Right atrium auricular region (tissue), 2 donors: ENCODE results near the gene SNED1. TPM values are rescaled to one million over a fixed set of nuclear protein-coding genes. Genes with fewer than 3 reads are reported as not detected.

Source experiments
- DNase-seq: peaks from one replicate; pipeline ENCODE4 v3.0.0-alpha.2; 2019; ENCODE audit warnings: low spot score
- H3K27ac ChIP-seq, 2 donors: fragments of 200-600 bp; sonication (generic); 1 replicate in 1 of 2; 2 replicates in 1 of 2; pipeline ENCODE4 v1.5.1; 2016 to 2019
- H3K27me3 ChIP-seq, 2 donors: fragments of 200-600 bp; sonication (generic); one replicate each; pipeline versions ENCODE4 v1.5.1 to v1.6.0; 2017 to 2019
- H3K36me3 ChIP-seq: fragments of 200-600 bp; sonication (generic); one replicate; pipeline ENCODE4 v1.5.1; 2016
- H3K4me1 ChIP-seq, 2 donors: fragments of 200-600 bp; sonication (generic); one replicate each; pipeline versions ENCODE4 v1.5.1 to v1.6.0; 2017 to 2019
- H3K4me3 ChIP-seq, 2 donors: fragments of 200-600 bp; sonication (generic); 1 replicate in 1 of 2; 2 replicates in 1 of 2; pipeline ENCODE4 v1.5.1; 2017 to 2019; ENCODE audit warnings: mild to moderate bottlenecking in 1 of 2, moderate library complexity in 1 of 2
- H3K9me3 ChIP-seq, 2 donors: fragments of 200-600 bp; sonication (generic); one replicate each; pipeline ENCODE4 v1.5.1; 2019
- total RNA-seq, 2 donors: library from RNA; depleted of rRNA; stranded (reverse); fragments of >200 nt; gene quantifications; one replicate each; pipeline ENCODE4 v1.1.0, GENCODE V29; 2016
- TF ChIP-seq, protein P1 (sequence below), 2 donors: fragments of 200-600 bp; sonication (generic); IDR thresholded peaks; one replicate each; pipeline ENCODE4 v1.5.1; 2019; ENCODE audit warnings: antibody characterized with exemption in 2 of 2

SNED1 gene
- total RNA-seq, 2 donors from 2014 or later, result 9.9 to 16.4 TPM

- TF ChIP-seq, protein P1, sequence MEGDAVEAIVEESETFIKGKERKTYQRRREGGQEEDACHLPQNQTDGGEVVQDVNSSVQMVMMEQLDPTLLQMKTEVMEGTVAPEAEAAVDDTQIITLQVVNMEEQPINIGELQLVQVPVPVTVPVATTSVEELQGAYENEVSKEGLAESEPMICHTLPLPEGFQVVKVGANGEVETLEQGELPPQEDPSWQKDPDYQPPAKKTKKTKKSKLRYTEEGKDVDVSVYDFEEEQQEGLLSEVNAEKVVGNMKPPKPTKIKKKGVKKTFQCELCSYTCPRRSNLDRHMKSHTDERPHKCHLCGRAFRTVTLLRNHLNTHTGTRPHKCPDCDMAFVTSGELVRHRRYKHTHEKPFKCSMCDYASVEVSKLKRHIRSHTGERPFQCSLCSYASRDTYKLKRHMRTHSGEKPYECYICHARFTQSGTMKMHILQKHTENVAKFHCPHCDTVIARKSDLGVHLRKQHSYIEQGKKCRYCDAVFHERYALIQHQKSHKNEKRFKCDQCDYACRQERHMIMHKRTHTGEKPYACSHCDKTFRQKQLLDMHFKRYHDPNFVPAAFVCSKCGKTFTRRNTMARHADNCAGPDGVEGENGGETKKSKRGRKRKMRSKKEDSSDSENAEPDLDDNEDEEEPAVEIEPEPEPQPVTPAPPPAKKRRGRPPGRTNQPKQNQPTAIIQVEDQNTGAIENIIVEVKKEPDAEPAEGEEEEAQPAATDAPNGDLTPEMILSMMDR (IDR thresholded peaks at IDR 0.05), result no peak
- no peaks in the 10 kb centered on the region for H3K36me3 ChIP-seq
- no peaks in the 10 kb centered on the region for H3K27me3 ChIP-seq
- H3K27ac ChIP-seq, result no peak overlapping the region
- no peak overlapping the region for H3K4me3 ChIP-seq
- no peak for DNase-seq
- no peaks in the 10 kb centered on the region for H3K4me1 ChIP-seq
- H3K9me3 ChIP-seq, result no peaks in the 10 kb centered on the region
Observed at GRCh38 chr2:241123816-241124536, 125.6 kb downstream of the SNED1 start.

- Histone ChIP-seq H3K4me3 (no peak overlapping the region), H3K27ac (no peak overlapping the region), H3K4me1 (no peaks in the 10 kb centered on the region), H3K36me3 (no peaks in the 10 kb centered on the region), H3K27me3 (no peaks in the 10 kb centered on the region), H3K9me3 (no peaks in the 10 kb centered on the region)
- TF ChIP-seq, protein P1 (IDR thresholded peaks at IDR 0.05), result no peak
- no peak for DNase-seq
Observed at GRCh38 chr2:241125626-241126025, 127.2 kb downstream of the SNED1 start.

- no peak for DNase-seq
- Histone ChIP-seq H3K4me1 (no peaks in the 10 kb centered on the region), H3K27me3 (no peaks in the 10 kb centered on the region), H3K9me3 (no peaks in the 10 kb centered on the region), H3K27ac (no peak overlapping the region), H3K4me3 (no peak overlapping the region), H3K36me3 (no peaks in the 10 kb centered on the region)
- TF ChIP-seq, protein P1 (IDR thresholded peaks at IDR 0.05), result no peak
Observed at GRCh38 chr2:241126201-241126611, 127.8 kb downstream of the SNED1 start.

GRCh38 chr2:241126771-241127202, 128.4 kb downstream of the SNED1 start:
- Histone ChIP-seq H3K27ac (no peak overlapping the region), H3K9me3 (no peaks in the 10 kb centered on the region), H3K4me3 (no peak overlapping the region), H3K4me1 (no peaks in the 10 kb centered on the region), H3K36me3 (no peaks in the 10 kb centered on the region), H3K27me3 (no peaks in the 10 kb centered on the region)
- DNase-seq, result no peak
- TF ChIP-seq, protein P1 (IDR thresholded peaks at IDR 0.05), result no peak

- DNase-seq, result no peak
- Histone ChIP-seq H3K4me1 (no peaks in the 10 kb centered on the region), H3K36me3 (no peaks in the 10 kb centered on the region), H3K9me3 (no peaks in the 10 kb centered on the region), H3K27me3 (no peaks in the 10 kb centered on the region), H3K27ac (no peak overlapping the region), H3K4me3 (no peak overlapping the region)
- TF ChIP-seq, protein P1 (IDR thresholded peaks at IDR 0.05), result no peak
Observed at GRCh38 chr2:241128266-241128665, 129.8 kb downstream of the SNED1 start.
